Stimulated activated naive B cell treated with anti-CD40 and anti-IgM and Interleukin-4, amounts not matched to agents 10 μg/mL and 1 μg/mL and 100 μg/mL, for 72 hours (primary cell): Measurements from ENCODE around the gene HOXA9.

ENCODE experiments used
- ATAC-seq, 2 donors: fragments of 150-1000 bp; cut with Tn5 transposase; replicated peaks; 2 replicates each; pipeline ENCODE4 v1.10.0; 2021; ENCODE audit warnings: moderate library complexity in 1 of 2
- DNase-seq: peaks from one replicate; pipeline ENCODE4 v3.0.0; 2021
- H3K27ac Mint-ChIP-seq: one replicate; pipeline ENCODE4 v1.8.0; 2022; ENCODE audit warnings: mild to moderate bottlenecking, mixed read lengths
- H3K27me3 Mint-ChIP-seq, 2 donors: one replicate each; pipeline ENCODE4 v1.8.0; 2022; ENCODE audit warnings: mixed read lengths in 2 of 2
- H3K36me3 Mint-ChIP-seq, 2 donors: one replicate each; pipeline ENCODE4 v1.8.0; 2022; ENCODE audit warnings: mixed read lengths in 2 of 2, mild to moderate bottlenecking in 1 of 2
- H3K4me1 Mint-ChIP-seq, 2 donors: one replicate each; pipeline ENCODE4 v1.8.0; 2022; ENCODE audit warnings: mixed read lengths in 2 of 2, mild to moderate bottlenecking in 1 of 2
- H3K4me3 Mint-ChIP-seq, 2 donors: one replicate each; pipeline ENCODE4 v1.8.0; 2022; ENCODE audit warnings: mild to moderate bottlenecking in 2 of 2, mixed read lengths in 2 of 2, moderate library complexity in 1 of 2
- H3K9me3 Mint-ChIP-seq, 2 donors: one replicate each; pipeline ENCODE4 v1.8.0; 2022; ENCODE audit warnings: mixed read lengths in 2 of 2, mild to moderate bottlenecking in 1 of 2

HOXA9 gene

GRCh38 chr7:27117887-27118491 lies 47.3 kb downstream of the HOXA9 start:
- no peak for DNase-seq
- Mint-ChIP-seq H3K27ac (no peak overlapping the region), H3K36me3 (no peaks in the 10 kb centered on the region), H3K9me3 (no peaks in the 10 kb centered on the region), H3K4me1 (no peaks in the 10 kb centered on the region), H3K4me3 (no peak overlapping the region), H3K27me3 (peaks cover 4 to 13% of the 10 kb centered on the region in 2 donors)
- no peak for ATAC-seq

DNA sequence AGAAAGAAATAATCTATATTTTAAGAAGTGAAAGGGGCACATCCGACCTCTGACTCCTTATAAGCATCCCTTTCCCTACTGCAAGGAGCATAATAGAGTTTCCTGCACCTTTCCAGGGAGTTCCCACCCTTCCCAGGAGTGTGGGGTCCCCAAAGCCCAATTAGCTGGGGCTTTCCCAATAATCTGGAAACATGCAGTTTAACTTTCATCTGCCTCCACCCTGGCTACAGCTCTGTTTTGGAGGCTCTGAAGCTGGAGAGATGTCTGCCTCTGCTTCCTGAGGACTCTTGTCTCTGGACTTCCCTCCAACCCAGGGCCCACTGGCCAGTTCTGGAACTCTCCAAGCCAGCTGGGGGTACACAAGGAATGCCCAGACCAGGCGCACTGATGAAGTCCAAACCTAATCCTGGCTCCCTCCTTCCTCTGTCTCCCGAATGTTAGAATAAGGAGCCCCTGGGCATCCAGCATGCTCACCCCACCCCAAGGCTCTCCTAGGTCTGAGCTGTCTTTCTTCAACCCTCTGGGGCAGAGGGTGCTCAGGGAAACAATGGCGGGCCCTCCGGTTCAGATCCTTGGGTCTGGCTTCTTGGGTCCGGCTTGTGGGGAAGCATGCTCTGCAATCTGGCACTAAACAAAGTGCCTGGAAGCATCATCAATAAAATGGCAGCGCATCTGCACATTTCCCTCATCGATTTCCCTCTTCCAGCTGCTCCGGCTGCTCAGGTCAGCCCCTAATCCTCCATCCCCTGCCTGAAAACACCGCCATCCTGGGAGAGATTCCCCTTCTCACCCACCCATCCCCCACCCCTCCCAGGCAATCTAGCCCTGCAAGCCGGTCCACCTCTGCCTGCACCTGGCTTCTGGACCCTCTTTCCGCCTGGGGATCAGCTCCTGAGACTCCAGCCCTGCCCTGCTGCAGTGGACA lies 48.1 kb downstream of the HOXA9 start:
- H3K27ac Mint-ChIP-seq, result no peak overlapping the region
- peaks cover 4 to 13% of the 10 kb centered on the region in 2 donors for H3K27me3 Mint-ChIP-seq
- no peaks in the 10 kb centered on the region for H3K9me3 Mint-ChIP-seq
- ATAC-seq, result no peak
- no peaks in the 10 kb centered on the region for H3K4me1 Mint-ChIP-seq
- no peak for DNase-seq
- no peaks in the 10 kb centered on the region for H3K36me3 Mint-ChIP-seq
- H3K4me3 Mint-ChIP-seq, result no peak overlapping the region

DNA sequence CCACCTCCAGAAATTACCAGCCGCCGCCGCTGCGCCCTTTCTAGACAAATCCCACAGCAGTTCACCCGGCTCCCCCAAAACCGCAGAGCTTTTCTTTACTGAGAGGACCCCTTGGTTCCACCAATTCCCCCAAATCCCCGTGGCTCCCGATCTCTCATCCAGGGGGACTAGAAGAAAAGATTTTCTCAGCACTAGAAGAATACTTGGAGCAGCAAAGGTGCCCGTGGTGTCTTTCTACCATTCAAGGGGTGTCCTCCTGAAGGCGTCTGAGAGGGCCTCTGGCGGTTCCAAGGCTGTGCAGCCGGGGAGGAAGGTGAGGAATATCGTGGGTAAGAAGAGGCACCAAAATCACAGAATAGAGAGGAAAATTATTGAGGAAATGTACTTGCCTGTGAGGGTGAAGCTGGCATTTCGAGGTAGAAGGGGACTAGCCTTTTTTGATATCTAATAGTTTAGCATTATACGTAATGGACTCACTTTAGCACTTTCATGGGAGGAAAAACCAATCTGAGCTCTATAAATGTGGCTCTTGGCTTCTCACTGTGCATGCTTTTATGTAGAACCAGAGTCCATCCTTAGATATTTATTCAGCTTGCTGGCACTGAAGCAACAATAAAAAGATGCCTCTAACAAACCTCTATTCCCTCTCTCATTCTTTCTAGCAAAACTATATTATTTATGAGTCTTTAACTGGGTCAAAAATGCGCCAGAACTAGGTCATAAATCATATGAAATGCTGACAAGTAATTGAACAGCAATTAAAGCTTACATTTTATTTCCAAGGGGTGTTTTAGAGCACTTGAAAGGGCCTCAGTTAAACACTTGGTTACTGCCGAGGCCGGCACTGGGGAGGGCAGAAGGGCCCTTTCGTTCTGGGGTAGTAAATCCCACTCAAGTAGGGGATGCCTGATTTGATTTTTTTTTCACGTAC lies 49.0 kb downstream of the HOXA9 start:
- Mint-ChIP-seq H3K4me3 (no peak overlapping the region), H3K27ac (no peak overlapping the region), H3K36me3 (no peaks in the 10 kb centered on the region), H3K4me1 (no peaks in the 10 kb centered on the region), H3K27me3 (peaks cover 4 to 13% of the 10 kb centered on the region in 2 donors), H3K9me3 (no peaks in the 10 kb centered on the region)
- DNase-seq (no peak), ATAC-seq (no peak)

GRCh38 chr7:27115221-27116026 lies 49.9 kb downstream of the HOXA9 start:
- no peak overlapping the region for H3K27ac Mint-ChIP-seq
- H3K4me3 Mint-ChIP-seq, result no peak overlapping the region
- DNase-seq, result no peak
- peaks cover 4 to 13% of the 10 kb centered on the region in 2 donors for H3K27me3 Mint-ChIP-seq
- H3K36me3 Mint-ChIP-seq, result no peaks in the 10 kb centered on the region
- no peak for ATAC-seq
- no peaks in the 10 kb centered on the region for H3K4me1 Mint-ChIP-seq
- H3K9me3 Mint-ChIP-seq, result no peaks in the 10 kb centered on the region

GRCh38 chr7:27114881-27115220 lies 50.5 kb downstream of the HOXA9 start:
- peaks cover 6 to 13% of the 10 kb centered on the region in 2 donors for H3K27me3 Mint-ChIP-seq
- ATAC-seq, result no peak
- H3K36me3 Mint-ChIP-seq, result no peaks in the 10 kb centered on the region
- no peak overlapping the region for H3K4me3 Mint-ChIP-seq
- no peak overlapping the region for H3K27ac Mint-ChIP-seq
- H3K4me1 Mint-ChIP-seq, result no peaks in the 10 kb centered on the region
- peaks cover 0 to 2% of the 10 kb centered on the region in 2 donors for H3K9me3 Mint-ChIP-seq
- DNase-seq, result no peak

DNA sequence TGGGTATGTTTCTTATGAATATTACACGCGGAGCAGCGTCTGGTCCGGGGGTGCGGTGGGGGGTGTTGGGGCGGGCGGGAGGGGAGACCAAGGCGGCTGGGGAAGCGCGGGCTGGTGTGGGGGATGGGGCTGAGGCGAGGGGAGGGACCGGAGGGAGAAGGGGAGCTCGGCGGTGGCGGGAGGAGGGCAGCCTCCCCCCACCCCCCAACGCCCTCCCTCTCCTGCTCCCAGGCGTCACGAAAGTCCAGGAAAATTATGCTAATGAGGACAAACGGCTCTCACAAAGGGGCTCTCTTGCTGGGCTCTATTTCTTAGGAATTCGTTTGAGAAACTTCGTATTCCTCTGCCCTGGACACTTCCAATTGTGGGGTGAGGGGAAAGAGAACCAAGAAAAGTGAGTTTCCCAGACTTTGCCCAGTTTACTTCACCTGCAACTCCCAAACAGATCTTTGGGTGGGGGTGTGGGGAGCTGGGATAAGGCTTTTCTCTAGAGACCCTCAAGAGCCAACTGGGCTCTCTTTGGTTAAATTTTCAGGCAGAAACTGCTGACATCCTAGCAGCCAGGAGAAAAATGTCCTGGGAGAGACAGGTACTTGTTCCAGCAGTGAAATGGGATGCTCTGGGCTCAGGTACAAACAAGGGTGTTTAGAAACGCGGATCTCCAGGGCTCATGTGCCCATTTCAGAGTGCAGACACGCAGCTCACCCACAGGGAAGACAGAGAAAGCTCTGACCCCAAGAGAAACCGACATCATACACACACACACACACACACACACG lies 51.2 kb downstream of the HOXA9 start:
- no peak overlapping the region for H3K4me3 Mint-ChIP-seq
- DNase-seq, result no peak
- ATAC-seq, result no peak
- no peaks in the 10 kb centered on the region for H3K4me1 Mint-ChIP-seq
- peaks cover 10 to 13% of the 10 kb centered on the region in 2 donors for H3K27me3 Mint-ChIP-seq
- peaks cover 0 to 2% of the 10 kb centered on the region in 2 donors for H3K9me3 Mint-ChIP-seq
- H3K36me3 Mint-ChIP-seq, result no peaks in the 10 kb centered on the region
- H3K27ac Mint-ChIP-seq, result no peak overlapping the region

- no peak overlapping the region for H3K4me3 Mint-ChIP-seq
- peaks cover 10 to 13% of the 10 kb centered on the region in 2 donors for H3K27me3 Mint-ChIP-seq
- no peak overlapping the region for H3K27ac Mint-ChIP-seq
- H3K36me3 Mint-ChIP-seq, result no peaks in the 10 kb centered on the region
- H3K9me3 Mint-ChIP-seq, result peaks cover 0 to 2% of the 10 kb centered on the region in 2 donors
- ATAC-seq, result no peak
- no peaks in the 10 kb centered on the region for H3K4me1 Mint-ChIP-seq
- no peak for DNase-seq
These were observed 52.1 kb downstream of the HOXA9 start for GRCh38 chr7:27112955-27113949.
